Measurements from ENCODE around the gene STEAP3. TPM values are rescaled to one million over a fixed set of nuclear protein-coding genes. Genes with fewer than 3 reads are reported as not detected.

Gene STEAP3
- total and polyA plus RNA-seq, 2 donors (not counting 3 experiments of a cell fraction or from before 2014, with no cell fraction given) = 8.6 to 17.4 TPM

- H3K9me3 ChIP-seq (replicated peaks; ENCODE audit: control insufficient read depth, insufficient read depth, low read length) = no peaks in the 10 kb centered on the region
- no peak overlapping the region for H2AFZ ChIP-seq (ENCODE audit: low read depth, low read length)
- no peak overlapping the region for H3K4me2 ChIP-seq (ENCODE audit: insufficient read depth, low read length)
- H3K4me3 ChIP-seq (replicated peaks in 1 of 3; ENCODE audit: insufficient read depth in 1 of 3, low read depth in 1 of 3, low read length in 3 of 3) = no peak overlapping the region
- TF ChIP-seq GATA2 (IDR thresholded peaks at IDR 0.05; ENCODE audit: insufficient read depth, insufficient read length, low read depth, low read length) (no peak), CTCF (IDR thresholded peaks at IDR 0.05; ENCODE audit: extremely low read depth in 1 of 2, insufficient read depth in 1 of 2, low read depth in 1 of 2, low read length in 2 of 2) (peak; percentile 80 to 88)
- dilution Hi-C loops (cut with MboI; ENCODE audit: extremely low pct_ligation_motif_present, low sequenced_read_pairs) (no loop called here), intact Hi-C loops (cut with micrococcal nuclease) (loop anchor here (1.0 to 10.0 kb wide), 2 partner anchors 31 to 250 kb away; no protein-coding TSS in a partner anchor)
- H3K79me2 ChIP-seq (ENCODE audit: control insufficient read depth, insufficient read depth, low read length) = no peaks in the 10 kb centered on the region
- peak; percentile 49 for DNase-seq (ENCODE audit: low read depth, low spot score)
- no peak overlapping the region for H3K9ac ChIP-seq (replicated peaks; ENCODE audit: extremely low read depth, insufficient read depth, low read length)
- no peaks in the 10 kb centered on the region for H3K27me3 ChIP-seq (ENCODE audit: control insufficient read depth in 2 of 2, insufficient read depth in 2 of 2, low read length in 2 of 2)
- no peaks in the 10 kb centered on the region for H3K4me1 ChIP-seq (ENCODE audit: control insufficient read depth, extremely low read depth, insufficient read depth, low read length)
- no peak overlapping the region for H3K27ac ChIP-seq (ENCODE audit: insufficient read depth, low read depth, low read length)
- ChIA-PET POLR2A (interaction anchor here (0.6 kb wide), 2 partner anchors 98 to 672 kb away, joined by 3 read pairs; no protein-coding TSS in a partner anchor), CTCF (interaction anchor here (0.6 to 4.6 kb wide), 20 partner anchors 11 to 383 kb away, joined by 3 to 42 read pairs (median 4); no protein-coding TSS in a partner anchor)
- H3K36me3 ChIP-seq (ENCODE audit: control insufficient read depth in 2 of 2, extremely low read depth in 1 of 2, insufficient read depth in 2 of 2, low read length in 2 of 2) = no peaks in the 10 kb centered on the region
- no peaks in the 10 kb centered on the region for H3K9me1 ChIP-seq (replicated peaks; ENCODE audit: control insufficient read depth, extremely low read depth, insufficient read depth, low read length)
- H4K20me1 ChIP-seq (replicated peaks; ENCODE audit: control insufficient read depth, extremely low read depth, insufficient read depth, low read length) = no peaks in the 10 kb centered on the region
- BruUV-seq (replicated peaks) = no TSS peak
- peak; percentile 86 for FAIRE-seq
These were observed 41.4 kb downstream of the STEAP3 start for GRCh38 chr2:119264781-119265692.

DNA sequence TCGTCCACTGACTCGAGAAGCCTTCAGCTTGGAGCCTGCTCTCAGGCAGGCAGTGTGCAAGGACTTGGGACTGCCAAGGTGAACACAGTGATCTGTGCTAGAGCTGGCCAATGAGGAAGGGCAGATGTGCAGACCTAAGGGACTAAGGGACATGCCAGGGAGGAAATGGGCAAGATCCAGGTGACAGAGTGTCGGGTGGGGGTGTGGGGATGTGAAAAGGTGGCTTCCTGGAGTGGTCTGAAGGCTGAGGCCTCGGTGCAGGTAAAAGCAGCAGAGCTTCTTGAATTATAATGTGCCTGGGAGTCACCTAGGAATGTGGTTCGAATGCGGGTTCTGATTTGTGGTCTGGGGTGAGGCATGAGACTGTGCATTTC lies 42.0 kb downstream of the STEAP3 start:
- no peak overlapping the region for H3K27ac ChIP-seq (ENCODE audit: insufficient read depth, low read depth, low read length)
- no peak for DNase-seq (ENCODE audit: low read depth, low spot score)
- FAIRE-seq = no peak
- BruUV-seq (replicated peaks) = no TSS peak
- H3K9ac ChIP-seq (replicated peaks; ENCODE audit: extremely low read depth, insufficient read depth, low read length) = no peak overlapping the region
- intact Hi-C loops (cut with micrococcal nuclease) = loop anchor here (1.0 to 10.0 kb wide), 2 partner anchors 31 to 251 kb away; no protein-coding TSS in a partner anchor
- dilution Hi-C loops (cut with MboI; ENCODE audit: extremely low pct_ligation_motif_present, low sequenced_read_pairs) = no loop called here
- no peak overlapping the region for H2AFZ ChIP-seq (ENCODE audit: low read depth, low read length)
- no peak for TF ChIP-seq POLR2A (IDR thresholded peaks at IDR 0.05; ENCODE audit: low read depth, low read length)
- TF ChIP-seq, protein P1, sequence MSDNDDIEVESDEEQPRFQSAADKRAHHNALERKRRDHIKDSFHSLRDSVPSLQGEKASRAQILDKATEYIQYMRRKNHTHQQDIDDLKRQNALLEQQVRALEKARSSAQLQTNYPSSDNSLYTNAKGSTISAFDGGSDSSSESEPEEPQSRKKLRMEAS (IDR thresholded peaks at IDR 0.05; ENCODE audit: insufficient read depth, insufficient read length) = no peak
- no peak for TF ChIP-seq CTCF (IDR thresholded peaks at IDR 0.05; ENCODE audit: extremely low read depth in 1 of 2, insufficient read depth in 1 of 2, low read depth in 1 of 2, low read length in 2 of 2)
- TF ChIP-seq JUN (IDR thresholded peaks at IDR 0.05; ENCODE audit: borderline replicate concordance, insufficient read depth, insufficient read length, low read depth) = no peak
- no peak for TF ChIP-seq EZH2 (IDR thresholded peaks at IDR 0.05; ENCODE audit: borderline replicate concordance, low read depth, low read length, severe bottlenecking)
- no peak for TF ChIP-seq MYC (IDR thresholded peaks at IDR 0.05; ENCODE audit: low read depth, low read length)
- TF ChIP-seq GATA2 (IDR thresholded peaks at IDR 0.05; ENCODE audit: insufficient read depth, insufficient read length, low read depth, low read length) = no peak
- no peak for TF ChIP-seq POLR2AphosphoS5 (IDR thresholded peaks at IDR 0.05; ENCODE audit: insufficient read depth, low read depth, low read length)
- TF ChIP-seq FOS (IDR thresholded peaks at IDR 0.05; ENCODE audit: borderline replicate concordance, insufficient read depth, low read length) = no peak
- H3K4me2 ChIP-seq (ENCODE audit: insufficient read depth, low read length) = no peak overlapping the region
- ChIA-PET POLR2A (no interaction called here), CTCF (interaction anchor here (0.7 to 4.6 kb wide), 8 partner anchors 12 to 384 kb away, joined by 3 to 42 read pairs (median 4); no protein-coding TSS in a partner anchor)
- H3K4me3 ChIP-seq (replicated peaks in 1 of 3; ENCODE audit: insufficient read depth in 1 of 3, low read depth in 1 of 3, low read length in 3 of 3) = no peak overlapping the region
- H3K4me1 ChIP-seq (ENCODE audit: control insufficient read depth, extremely low read depth, insufficient read depth, low read length) = no peaks in the 10 kb centered on the region
- H3K36me3 ChIP-seq (ENCODE audit: control insufficient read depth in 2 of 2, extremely low read depth in 1 of 2, insufficient read depth in 2 of 2, low read length in 2 of 2) = no peaks in the 10 kb centered on the region
- H3K9me3 ChIP-seq (replicated peaks; ENCODE audit: control insufficient read depth, insufficient read depth, low read length) = no peaks in the 10 kb centered on the region
- no peaks in the 10 kb centered on the region for H3K9me1 ChIP-seq (replicated peaks; ENCODE audit: control insufficient read depth, extremely low read depth, insufficient read depth, low read length)
- no peaks in the 10 kb centered on the region for H3K27me3 ChIP-seq (ENCODE audit: control insufficient read depth in 2 of 2, insufficient read depth in 2 of 2, low read length in 2 of 2)
- H3K79me2 ChIP-seq (ENCODE audit: control insufficient read depth, insufficient read depth, low read length) = no peaks in the 10 kb centered on the region
- H4K20me1 ChIP-seq (replicated peaks; ENCODE audit: control insufficient read depth, extremely low read depth, insufficient read depth, low read length) = no peaks in the 10 kb centered on the region
